HG02970 (cell line): ENCODE results near the gene DUS1L.

Experiments
- ATAC-seq: cut with Tn5 transposase; IDR thresholded peaks from one replicate; pipeline ENCODE4 v1.9.1; 2021; ENCODE audit warnings: mild to moderate bottlenecking, moderate library complexity, moderate number of reproducible peaks; ENCODE audit not compliant: unreplicated experiment, low FRiP score

Gene DUS1L

DNA sequence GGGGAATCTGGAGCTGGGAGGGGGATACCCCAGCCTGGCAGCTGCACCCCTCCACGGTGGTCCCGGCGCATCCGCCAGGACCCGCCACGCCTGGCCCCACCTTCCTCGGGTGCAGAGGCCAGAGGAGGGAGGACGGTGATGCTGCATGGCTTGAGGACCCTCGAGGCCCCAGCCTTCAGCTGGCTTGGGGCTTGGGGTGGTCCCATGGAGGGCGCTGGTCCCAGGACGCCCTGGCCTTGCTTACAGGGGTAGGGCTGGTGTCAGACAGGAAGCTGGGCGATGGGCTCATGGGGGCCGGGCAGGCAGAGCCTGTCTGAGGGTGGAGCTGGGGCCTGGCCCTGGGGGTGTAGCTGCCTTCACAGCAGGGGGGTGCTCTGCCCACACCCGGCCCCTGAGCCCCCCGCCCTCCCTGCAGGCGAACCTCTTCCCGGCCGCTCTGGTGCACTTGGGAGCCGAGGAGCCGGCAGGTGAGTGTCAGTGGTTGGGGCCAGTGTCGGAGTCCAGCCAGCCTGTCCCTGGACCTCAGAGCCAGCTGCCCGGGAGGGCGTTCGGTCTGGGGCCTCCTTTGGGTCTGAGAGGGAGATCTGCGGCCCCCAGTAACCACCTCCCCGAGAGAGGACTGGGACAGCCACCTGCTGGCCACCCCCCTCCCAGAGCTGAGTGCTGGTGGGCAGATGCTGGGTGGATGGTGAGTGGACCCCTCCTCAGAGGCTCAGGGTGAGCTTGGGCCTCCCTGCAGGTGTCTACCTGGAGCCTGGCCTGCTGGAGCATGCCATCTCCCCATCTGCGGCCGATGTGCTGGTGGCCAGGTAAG lies 49.3 kb downstream of the DUS1L start:
- no peak for ATAC-seq

DNA sequence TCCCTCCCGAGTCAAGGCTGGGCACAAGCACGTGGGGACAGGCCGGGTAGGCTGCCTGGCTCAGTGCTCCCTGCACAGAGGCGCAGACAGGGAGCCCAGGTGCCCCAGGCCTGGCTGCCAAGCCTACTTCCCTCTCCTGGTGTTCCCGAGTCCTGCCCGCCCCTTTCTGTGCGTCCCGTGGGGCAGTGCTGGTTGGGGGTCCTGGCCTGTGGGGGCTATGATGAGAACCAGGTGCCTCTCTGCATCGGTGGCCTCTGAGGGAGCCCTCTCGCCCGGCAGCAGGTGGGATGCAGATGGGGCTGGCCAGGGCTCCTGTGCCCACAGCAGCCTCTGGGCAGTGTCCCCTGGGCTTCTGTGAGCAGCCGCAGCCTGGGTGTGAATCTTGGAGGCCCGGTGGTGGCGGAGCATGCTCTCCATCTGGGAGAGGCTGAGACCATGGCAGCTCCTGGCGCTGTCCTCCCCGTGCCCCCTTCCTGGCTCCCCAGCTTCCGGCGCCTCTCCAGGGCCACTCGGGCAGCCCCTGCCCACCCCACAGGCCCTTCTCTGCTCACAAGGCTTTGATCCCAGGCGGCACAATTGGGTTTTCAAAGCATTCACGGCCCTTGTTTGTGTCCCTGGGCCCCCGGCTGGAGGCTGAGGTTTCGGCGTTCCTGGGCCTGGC lies 50.2 kb downstream of the DUS1L start:
- ATAC-seq, result no peak

DNA sequence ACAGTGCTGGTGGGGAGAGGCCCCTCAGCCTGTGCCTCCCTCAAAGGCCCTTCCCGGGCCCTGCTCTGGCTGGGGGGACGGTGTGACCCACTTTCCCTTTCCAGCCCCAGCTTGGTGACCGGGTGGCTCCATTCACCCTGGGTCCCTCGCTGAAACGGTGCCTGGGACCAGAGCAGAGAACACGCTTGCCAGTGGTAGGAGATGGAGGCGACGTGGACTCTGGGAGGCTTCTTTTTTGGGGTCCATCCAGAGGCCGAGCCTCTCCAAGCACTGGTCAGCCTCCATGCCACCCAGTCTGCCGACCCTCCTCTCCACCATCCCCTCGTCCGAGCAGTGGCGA lies 50.7 kb downstream of the DUS1L start:
- ATAC-seq, result no peak

DNA sequence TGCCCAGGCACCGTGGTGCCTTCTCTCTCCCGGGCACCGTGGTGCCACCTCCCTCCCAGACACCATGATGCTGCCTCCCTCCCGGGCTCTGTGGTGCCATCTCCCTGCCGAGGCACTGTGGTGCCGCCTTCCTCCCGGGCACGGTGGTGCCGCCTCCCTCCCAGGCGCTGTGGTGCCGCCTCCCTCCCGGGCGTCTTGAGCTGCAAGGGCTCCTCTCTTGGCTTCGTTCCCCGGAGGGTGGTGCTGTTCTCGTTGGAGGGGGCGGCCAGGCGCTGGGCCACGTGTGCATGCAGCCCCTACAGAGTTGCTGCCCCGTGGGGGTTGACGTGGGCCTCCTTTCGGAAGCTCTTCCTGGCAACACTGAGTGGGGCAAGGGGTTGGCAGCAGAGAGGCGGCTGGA lies 51.2 kb downstream of the DUS1L start:
- ATAC-seq, result no peak

DNA sequence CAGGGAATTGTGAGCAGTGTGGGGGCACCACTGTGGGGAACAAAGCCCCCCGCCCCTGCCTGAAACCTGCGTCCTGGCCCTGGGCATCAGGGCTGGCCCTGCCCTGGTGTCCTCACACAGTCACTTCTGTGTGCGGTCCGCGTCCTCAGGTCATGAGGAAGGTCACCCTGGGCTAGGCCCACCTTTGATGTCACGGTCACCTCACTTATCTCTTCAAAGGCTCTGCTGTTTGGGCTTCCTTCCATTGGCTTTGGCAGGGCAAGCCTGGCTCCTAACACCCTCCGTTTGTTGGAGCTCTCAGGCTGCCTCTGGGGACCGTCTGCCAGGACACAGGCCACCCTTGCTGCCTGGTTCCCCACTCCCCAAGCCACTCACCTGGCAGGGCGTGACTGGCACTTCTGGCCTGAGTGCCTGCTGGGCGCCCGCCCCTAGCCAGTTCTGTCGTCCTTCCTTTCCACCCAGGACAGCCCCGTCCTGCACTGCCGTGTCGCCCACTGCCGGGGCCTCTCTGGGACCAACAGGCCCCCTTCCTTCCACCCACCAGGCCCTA lies 51.8 kb downstream of the DUS1L start:
- ATAC-seq, result no peak

DNA sequence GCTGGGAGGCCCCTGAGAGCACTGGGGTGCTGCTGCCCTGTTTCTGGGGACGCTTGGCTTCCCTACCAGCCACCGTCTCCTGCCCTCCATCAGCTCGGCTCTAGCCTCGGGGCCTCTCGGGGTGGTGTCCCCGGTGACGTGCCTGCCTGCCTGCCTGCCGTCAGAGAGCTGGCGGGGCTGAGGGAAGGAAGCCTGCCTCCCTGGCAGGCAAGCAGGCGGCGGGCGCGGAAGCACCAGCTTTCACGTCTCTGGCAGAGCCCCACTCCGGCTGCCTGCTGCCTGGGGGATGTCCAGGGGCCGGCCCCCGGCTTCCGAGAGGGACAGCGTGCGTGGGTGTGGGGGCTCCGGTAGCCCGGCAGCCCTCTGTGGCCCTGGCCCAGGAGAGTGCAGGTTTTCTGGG lies 52.3 kb downstream of the DUS1L start:
- ATAC-seq, result no peak

DNA sequence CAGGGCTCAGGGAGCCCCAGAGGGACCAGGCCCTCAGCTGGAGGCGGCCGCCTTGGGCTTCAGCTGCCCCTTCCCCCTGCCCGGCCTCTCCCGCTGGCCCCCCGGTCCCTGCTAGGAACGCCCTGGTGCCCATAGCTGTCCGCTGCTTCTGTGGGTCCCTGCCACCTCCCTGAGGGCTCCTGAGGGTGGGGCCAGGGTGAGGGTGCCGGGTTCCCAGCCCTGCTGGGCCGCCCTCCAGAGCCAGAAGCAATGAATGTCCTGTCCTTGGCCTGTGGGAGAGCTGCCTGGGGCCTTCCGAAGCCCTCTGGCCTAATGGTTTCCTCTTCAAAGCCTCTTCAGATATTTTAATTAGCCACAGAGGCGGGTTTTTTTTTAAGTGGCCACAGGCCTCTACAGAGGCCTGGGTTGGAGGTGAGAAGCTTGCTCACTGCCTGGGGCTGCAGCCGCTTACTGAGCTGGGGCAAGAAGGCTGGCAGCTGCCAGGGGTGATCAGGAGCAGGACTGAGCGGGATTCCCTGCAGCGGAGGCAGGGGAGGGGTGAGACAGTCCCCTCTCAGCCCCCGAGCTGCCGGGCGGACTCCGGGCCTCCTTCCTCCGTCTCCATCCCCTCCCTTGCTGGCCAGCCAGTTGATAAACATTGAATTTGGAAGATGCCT lies 52.8 kb downstream of the DUS1L start:
- ATAC-seq, result no peak

DNA sequence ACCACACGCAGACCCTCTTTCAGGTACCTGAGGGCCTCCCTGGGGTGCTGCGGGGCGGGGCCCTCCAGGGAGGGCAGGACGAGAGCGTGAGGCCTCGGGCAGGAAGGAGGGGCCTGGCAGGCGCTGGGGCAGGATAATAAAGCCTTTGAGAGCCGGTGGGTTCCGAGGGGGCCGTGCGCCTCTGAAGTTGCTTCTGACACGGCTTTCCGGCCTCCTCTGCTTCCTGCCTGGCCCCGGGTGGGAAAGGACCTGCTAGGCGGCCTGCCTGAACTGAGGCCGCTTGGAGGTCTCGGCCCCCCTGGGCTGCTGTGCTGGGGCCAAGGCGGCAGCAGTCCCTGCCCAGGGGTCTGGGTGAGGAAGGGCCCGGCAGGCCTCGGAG lies 53.4 kb downstream of the DUS1L start:
- ATAC-seq, result no peak

GRCh38 chr17:82011617-82012187 lies 53.9 kb downstream of the DUS1L start:
- no peak for ATAC-seq

DNA sequence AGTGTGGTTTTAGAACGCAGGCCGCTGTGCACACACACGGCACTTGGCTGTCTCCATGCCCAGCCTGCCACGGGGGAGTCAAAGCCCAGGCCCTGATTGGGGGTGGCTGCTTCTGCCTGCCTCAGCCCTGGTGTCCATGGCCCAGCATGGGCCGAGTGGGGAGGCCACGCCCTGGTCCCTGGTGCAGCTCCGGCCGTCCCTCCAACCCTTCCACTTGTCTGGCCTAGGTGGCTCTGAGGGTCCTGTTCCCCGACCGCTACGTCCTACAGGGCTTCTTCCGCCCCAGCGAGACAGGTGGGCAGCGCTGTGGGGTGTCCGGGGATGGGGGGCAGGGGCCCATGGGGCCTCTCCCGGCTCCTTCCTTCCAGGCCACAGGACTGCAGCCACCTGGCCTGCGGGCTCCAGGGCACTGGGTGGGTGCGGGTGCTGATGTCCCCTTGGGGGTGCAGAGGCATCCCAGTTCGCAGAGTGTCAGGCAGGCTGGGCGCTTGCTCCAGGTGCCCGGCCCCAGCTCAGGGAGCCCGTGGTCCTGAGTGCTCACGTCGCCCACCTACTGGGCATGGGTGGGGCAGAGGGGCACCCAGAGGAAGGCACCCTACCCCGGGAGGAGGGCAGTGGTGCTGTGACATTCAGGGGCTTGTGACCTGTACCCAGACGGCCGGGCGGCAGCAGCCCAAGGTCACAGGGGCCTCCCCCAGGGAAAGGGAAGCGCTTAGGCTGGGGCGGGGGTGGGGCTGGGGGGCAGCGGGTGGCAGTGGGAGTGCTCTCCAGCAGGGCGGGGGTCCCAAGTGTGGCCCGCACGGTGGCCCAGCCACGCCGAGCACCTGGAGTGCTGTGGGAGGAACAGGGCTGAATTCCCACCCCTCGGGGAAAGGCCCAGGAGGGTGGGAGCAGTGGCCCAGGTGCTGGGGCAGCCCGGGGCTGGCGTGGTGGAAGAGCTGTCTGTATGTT lies 54.8 kb downstream of the DUS1L start:
- ATAC-seq, result no peak

DNA sequence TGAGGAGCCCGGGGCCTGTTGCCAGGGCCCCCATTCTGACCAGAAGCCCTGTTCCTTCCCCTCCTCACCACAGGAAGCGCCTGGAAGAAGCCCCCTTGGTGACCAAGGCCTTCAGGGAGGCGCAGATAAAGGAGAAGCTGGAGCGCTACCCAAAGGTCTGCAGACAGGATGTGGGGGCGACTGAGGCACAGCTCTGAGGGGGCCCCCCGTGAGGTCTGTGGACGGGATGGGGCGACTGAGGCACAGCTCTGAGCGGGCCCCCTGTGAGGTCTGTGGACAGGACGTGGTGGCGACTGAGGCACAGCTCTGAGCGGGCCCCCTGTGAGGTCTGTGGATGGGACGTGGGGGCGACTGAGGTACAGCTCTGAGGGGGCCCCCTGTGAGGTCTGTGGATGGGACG lies 56.2 kb downstream of the DUS1L start:
- no peak for ATAC-seq

DNA sequence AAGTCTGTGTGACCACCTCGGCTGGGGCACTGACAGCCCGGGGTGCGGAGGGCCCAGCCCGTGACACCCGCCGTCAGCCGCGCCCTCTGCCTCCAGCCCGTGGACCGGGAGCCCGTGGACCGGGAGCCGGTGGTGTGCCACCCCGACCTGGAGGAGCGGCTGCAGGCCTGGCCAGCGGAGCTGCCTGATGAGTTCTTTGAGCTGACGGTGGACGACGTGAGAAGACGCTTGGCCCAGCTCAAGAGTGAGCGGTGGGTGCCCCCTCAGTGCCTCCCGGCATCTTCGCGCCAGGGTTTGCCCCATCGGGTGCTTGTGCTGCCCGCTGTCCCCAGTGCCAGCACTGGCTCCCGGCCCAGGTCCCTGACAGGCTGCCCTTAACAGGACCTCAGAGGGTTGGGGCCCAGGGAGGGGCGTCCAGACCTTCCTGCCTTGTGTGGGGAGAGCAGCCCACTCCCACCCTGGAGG lies 56.6 kb downstream of the DUS1L start:
- ATAC-seq, result no peak

- ATAC-seq, result no peak
These were observed 57.2 kb downstream of the DUS1L start for GRCh38 chr17:82008258-82008940.
